GM12874 (cell line): ENCODE measurements around the gene TTLL11.

Experiments used
- TF ChIP-seq, protein P1 (sequence below): IDR thresholded peaks from 2 replicates; pipeline ENCODE4 v1.5.1; 2011; ENCODE audit warnings: low read depth, mild to moderate bottlenecking, control low read depth, low read length, moderate library complexity; ENCODE audit not compliant: insufficient read depth

The TTLL11 gene

DNA sequence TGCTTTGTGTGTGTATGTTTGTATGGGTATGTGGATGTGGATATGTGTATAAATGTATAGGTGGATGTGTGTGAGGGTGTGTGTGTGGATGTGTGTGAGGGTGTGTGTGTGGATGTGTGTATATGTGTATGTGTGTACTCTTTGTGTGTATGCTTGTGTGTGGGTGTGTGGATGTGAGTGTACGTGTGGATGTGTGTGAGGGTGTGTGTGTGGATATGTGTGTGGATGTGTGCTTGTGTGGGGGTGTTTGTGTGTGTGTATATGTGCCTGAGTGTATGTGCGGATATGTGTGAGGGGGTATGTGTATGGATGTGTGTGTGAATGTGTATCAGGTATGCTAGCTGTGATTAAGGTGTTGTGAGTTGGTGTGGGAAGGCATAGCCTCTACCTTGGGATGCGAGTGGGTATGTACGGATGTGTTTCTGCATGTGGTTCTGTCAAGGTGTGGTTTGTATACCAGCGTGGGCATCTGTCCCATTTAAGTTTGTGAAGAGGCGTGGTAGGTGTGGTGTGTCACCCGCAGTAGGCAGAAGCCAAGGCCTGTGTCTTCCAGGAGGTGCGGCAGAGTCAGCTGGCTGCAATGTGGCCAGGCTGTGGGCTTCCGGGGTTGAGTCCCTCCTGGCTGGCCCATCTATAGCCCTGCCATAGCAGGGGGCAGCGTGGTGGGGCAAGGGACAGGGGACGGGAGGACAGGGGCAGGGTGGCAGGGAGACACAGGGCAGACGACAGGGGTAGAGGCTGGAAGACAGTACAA lies 285.9 kb downstream of the TTLL11 start:
- TF ChIP-seq, protein P1, sequence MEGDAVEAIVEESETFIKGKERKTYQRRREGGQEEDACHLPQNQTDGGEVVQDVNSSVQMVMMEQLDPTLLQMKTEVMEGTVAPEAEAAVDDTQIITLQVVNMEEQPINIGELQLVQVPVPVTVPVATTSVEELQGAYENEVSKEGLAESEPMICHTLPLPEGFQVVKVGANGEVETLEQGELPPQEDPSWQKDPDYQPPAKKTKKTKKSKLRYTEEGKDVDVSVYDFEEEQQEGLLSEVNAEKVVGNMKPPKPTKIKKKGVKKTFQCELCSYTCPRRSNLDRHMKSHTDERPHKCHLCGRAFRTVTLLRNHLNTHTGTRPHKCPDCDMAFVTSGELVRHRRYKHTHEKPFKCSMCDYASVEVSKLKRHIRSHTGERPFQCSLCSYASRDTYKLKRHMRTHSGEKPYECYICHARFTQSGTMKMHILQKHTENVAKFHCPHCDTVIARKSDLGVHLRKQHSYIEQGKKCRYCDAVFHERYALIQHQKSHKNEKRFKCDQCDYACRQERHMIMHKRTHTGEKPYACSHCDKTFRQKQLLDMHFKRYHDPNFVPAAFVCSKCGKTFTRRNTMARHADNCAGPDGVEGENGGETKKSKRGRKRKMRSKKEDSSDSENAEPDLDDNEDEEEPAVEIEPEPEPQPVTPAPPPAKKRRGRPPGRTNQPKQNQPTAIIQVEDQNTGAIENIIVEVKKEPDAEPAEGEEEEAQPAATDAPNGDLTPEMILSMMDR: no peak

DNA sequence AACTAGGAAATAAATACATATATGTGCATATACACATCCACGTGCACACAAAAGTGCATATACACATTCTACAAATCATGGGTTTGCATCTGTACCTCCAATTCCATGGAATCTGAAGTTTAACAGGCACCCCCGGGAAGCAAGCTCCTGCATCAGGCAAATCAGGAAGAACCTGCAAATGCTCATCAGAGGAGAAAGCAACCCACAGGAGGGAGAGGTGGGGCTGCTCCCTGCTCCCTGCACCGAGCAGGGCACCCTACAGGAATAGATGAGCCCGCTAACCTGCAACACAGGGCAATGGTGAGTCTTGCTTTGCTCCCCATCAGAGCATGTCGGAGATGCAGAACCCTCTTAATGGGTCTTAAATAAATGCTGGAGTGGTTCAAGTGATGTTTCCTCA lies 290.4 kb downstream of the TTLL11 start:
- TF ChIP-seq, protein P1: no peak

DNA sequence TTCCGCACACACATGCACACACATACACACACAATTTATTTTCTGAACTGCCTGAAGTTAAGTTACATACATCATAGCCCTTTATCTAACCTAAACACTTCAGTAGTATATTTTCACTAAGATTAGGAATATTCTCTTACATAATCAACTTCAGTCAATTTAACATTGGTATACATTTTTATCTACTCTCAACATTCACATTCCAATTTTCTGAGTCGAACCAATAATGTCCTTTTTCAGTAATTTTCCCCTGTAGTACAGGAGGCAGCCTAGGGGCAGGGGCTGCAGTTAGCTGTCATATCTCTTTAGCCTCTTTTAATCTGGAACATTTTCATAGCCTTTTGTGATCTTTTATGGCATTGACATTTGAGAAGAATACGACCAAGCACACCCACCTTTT lies 291.5 kb downstream of the TTLL11 start:
- TF ChIP-seq, protein P1: no peak

DNA sequence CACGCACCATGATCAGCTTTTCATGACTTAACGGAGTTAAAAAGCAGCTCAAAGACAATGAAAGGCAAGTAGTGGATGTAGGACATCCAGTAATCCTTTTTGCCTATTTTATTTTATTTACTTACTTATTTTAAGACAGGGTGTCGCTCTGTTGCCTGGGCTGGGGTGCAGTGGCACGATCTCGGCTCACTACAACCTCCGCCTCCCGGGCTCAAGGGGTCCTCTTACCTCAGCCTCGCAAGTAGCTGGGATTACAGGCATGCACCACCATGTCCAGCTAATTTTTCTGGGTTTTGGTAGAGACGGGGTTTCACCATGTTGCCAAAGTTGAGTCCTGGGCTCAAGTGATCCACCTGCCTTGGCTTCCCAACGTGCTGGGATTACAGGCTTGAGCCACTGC lies 292.7 kb downstream of the TTLL11 start:
- TF ChIP-seq, protein P1: no peak

DNA sequence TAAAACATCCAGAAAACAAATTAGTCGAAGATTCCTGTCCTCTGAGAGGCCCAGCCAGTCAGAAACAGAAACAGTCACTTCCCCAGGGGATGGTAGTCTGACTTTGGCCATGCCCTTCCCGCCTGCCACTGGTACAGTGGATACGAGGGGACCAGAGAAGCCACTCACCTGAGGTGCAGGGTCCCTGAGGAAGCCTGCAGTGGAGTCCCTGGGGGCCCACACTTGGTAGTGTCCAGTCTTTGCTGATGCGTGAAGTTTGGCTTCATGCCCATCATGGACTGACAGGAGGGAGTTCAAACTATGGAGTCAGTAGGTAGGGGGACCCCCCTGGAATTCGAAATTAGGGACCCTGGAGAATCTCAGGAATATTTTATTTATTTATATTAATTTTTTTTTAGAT lies 294.2 kb downstream of the TTLL11 start:
- TF ChIP-seq, protein P1: no peak

DNA sequence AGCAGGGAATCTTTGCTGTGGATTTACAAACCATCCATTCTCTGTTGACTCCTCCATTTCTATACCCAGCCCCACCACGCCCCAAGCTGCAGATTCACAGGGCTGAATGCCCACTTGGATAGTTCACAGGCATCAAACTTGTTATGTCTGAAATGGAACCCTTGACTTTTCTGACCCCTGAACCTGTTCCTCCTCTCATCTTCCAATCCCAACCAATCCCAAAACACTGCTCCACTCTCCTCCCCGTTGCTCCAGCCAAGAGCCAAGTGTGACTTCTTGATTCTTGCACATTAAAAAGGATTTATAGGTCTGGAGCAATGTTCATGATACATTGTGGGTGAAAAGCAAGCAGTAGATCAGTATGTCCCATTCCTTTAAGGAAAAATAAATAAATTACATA lies 296.0 kb downstream of the TTLL11 start:
- TF ChIP-seq, protein P1: no peak

DNA sequence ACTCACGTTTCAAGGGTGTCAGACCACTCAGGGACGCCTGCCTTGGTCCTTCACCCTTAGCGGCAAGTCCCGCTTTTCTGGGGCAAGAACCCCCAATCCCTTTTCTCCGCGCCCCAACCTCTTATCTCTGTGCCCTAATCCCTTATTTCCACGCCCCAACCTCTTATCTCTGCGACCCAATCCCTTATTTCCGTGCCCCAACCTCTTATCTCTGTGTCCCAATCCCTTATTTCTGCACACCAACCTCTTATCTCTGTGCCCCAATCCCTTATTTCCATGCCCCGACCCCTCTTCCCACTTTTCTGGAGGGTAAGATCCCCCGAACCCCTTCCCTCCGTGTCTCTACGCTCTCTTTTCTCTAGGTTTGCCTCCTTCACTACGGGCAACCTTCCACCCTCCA lies 302.3 kb downstream of the TTLL11 start:
- TF ChIP-seq, protein P1: no peak
